ENCODE measurements around the gene UEVLD.
"Not testable (repeated sequence)": the region's sequence is repeated elsewhere in the genome, so short reads cannot be mapped to it uniquely, and the experiment has no call there.

UEVLD gene

GRCh38 chr11:18615628-18616392 lies 27.3 kb upstream of the UEVLD start:
- 92 to 97% methylated on average over 9 to 10 of the region's 11 CpGs for WGBS, 2 experiments (ENCODE audit: insufficient coverage in 2 of 2)
- Histone ChIP-seq H3K27ac (ENCODE audit: low read depth, low read length, severe bottlenecking) (no peak overlapping the region), H3K9me3 (ENCODE audit: control insufficient read depth, low read length) (no peaks in the 10 kb centered on the region), H3K4me1 (ENCODE audit: control insufficient read depth, insufficient read depth, low read length, poor library complexity, severe bottlenecking) (no peaks in the 10 kb centered on the region), H3K36me3 (ENCODE audit: control insufficient read depth, insufficient read depth, low read length) (peaks cover 39% of the 10 kb centered on the region), H3K4me3 (ENCODE audit: extremely low read depth, insufficient read depth, low read length, poor library complexity, severe bottlenecking) (no peak overlapping the region)

- Histone ChIP-seq H3K36me3 (ENCODE audit: control insufficient read depth, insufficient read depth, low read length) (peaks cover 51% of the 10 kb centered on the region), H3K4me3 (ENCODE audit: extremely low read depth, insufficient read depth, low read length, poor library complexity, severe bottlenecking) (no peak overlapping the region), H3K9me3 (ENCODE audit: control insufficient read depth, low read length) (no peaks in the 10 kb centered on the region), H3K4me1 (ENCODE audit: control insufficient read depth, insufficient read depth, low read length, poor library complexity, severe bottlenecking) (no peaks in the 10 kb centered on the region), H3K27ac (ENCODE audit: low read depth, low read length, severe bottlenecking) (no peak overlapping the region)
- 84 to 86% methylated on average over 8 to 10 of the region's 10 CpGs for WGBS, 2 experiments (ENCODE audit: insufficient coverage in 2 of 2)
Measured at GRCh38 chr11:18614667-18615066, 26.1 kb upstream of the UEVLD start.

GRCh38 chr11:18612394-18612793 lies 23.9 kb upstream of the UEVLD start:
- Histone ChIP-seq H3K36me3 (ENCODE audit: control insufficient read depth, insufficient read depth, low read length) (peaks cover 71% of the 10 kb centered on the region), H3K4me1 (ENCODE audit: control insufficient read depth, insufficient read depth, low read length, poor library complexity, severe bottlenecking) (no peaks in the 10 kb centered on the region), H3K9me3 (ENCODE audit: control insufficient read depth, low read length) (no peaks in the 10 kb centered on the region), H3K4me3 (ENCODE audit: extremely low read depth, insufficient read depth, low read length, poor library complexity, severe bottlenecking) (no peak overlapping the region), H3K27ac (ENCODE audit: low read depth, low read length, severe bottlenecking) (no peak overlapping the region)
- 100% methylated on average over 1 of the region's 4 CpGs; no CpG with 5 or more reads in 1 of the 2 experiments for whole genome bisulfite sequencing, 2 experiments (ENCODE audit: insufficient coverage in 2 of 2)

GRCh38 chr11:18611196-18611595 lies 22.7 kb upstream of the UEVLD start:
- Histone ChIP-seq H3K4me3 (ENCODE audit: extremely low read depth, insufficient read depth, low read length, poor library complexity, severe bottlenecking) (no peak overlapping the region), H3K27ac (ENCODE audit: low read depth, low read length, severe bottlenecking) (no peak overlapping the region), H3K9me3 (ENCODE audit: control insufficient read depth, low read length) (no peaks in the 10 kb centered on the region), H3K36me3 (ENCODE audit: control insufficient read depth, insufficient read depth, low read length) (peaks cover 77% of the 10 kb centered on the region), H3K4me1 (ENCODE audit: control insufficient read depth, insufficient read depth, low read length, poor library complexity, severe bottlenecking) (no peaks in the 10 kb centered on the region)
- WGBS, 2 experiments (ENCODE audit: insufficient coverage in 2 of 2), result no CpG with 5 or more reads among the region's 2 CpGs

GRCh38 chr11:18608376-18608775 lies 19.8 kb upstream of the UEVLD start:
- peaks cover 66% of the 10 kb centered on the region for H3K36me3 ChIP-seq (ENCODE audit: control insufficient read depth, insufficient read depth, low read length)
- no peaks in the 10 kb centered on the region for H3K9me3 ChIP-seq (ENCODE audit: control insufficient read depth, low read length)
- no peak overlapping the region for H3K4me3 ChIP-seq (ENCODE audit: extremely low read depth, insufficient read depth, low read length, poor library complexity, severe bottlenecking)
- WGBS, 2 experiments (ENCODE audit: insufficient coverage in 2 of 2), result 92% methylated on average over 2 of the region's 3 CpGs; no CpG with 5 or more reads in 1 of the 2 experiments
- H3K4me1 ChIP-seq (ENCODE audit: control insufficient read depth, insufficient read depth, low read length, poor library complexity, severe bottlenecking), result no peaks in the 10 kb centered on the region
- H3K27ac ChIP-seq (ENCODE audit: low read depth, low read length, severe bottlenecking), result no peak overlapping the region

- Histone ChIP-seq H3K4me3 (ENCODE audit: extremely low read depth, insufficient read depth, low read length, poor library complexity, severe bottlenecking) (no peak overlapping the region), H3K27ac (ENCODE audit: low read depth, low read length, severe bottlenecking) (no peak overlapping the region), H3K9me3 (ENCODE audit: control insufficient read depth, low read length) (no peaks in the 10 kb centered on the region), H3K4me1 (ENCODE audit: control insufficient read depth, insufficient read depth, low read length, poor library complexity, severe bottlenecking) (no peaks in the 10 kb centered on the region), H3K36me3 (ENCODE audit: control insufficient read depth, insufficient read depth, low read length) (peaks cover 32% of the 10 kb centered on the region)
- 100% methylated on average over 2 to 3 of the region's 4 CpGs for WGBS, 2 experiments (ENCODE audit: insufficient coverage in 2 of 2)
Measured at GRCh38 chr11:18600915-18601569, 12.5 kb upstream of the UEVLD start.

GRCh38 chr11:18599739-18600230 lies 11.3 kb upstream of the UEVLD start, which contains the start of gene MISFA:
Gene MISFA, plus strand, starts transcription at chr11:18599789. Its CDS starts 140 bp downstream, at chr11:18599929.
- H3K27ac ChIP-seq (ENCODE audit: low read depth, low read length, severe bottlenecking), result no peak within 1 kb of the TSS
- no peak within 1 kb of the TSS for H3K4me3 ChIP-seq (ENCODE audit: extremely low read depth, insufficient read depth, low read length, poor library complexity, severe bottlenecking)
- H3K9me3 ChIP-seq (ENCODE audit: control insufficient read depth, low read length), result no peaks in the 10 kb centered on the region
- H3K36me3 ChIP-seq (ENCODE audit: control insufficient read depth, insufficient read depth, low read length), result peaks cover 41% of the 10 kb centered on the region
- no peaks in the 10 kb centered on the region for H3K4me1 ChIP-seq (ENCODE audit: control insufficient read depth, insufficient read depth, low read length, poor library complexity, severe bottlenecking)
- 94 to 97% methylated on average over 6 of the region's 7 CpGs for WGBS, 2 experiments (ENCODE audit: insufficient coverage in 2 of 2)

GRCh38 chr11:18594999-18595749 lies 6.6 kb upstream of the UEVLD start:
- WGBS, 2 experiments (ENCODE audit: insufficient coverage in 2 of 2), result 66 to 73% methylated on average over 4 of the region's 5 CpGs
- Histone ChIP-seq H3K36me3 (ENCODE audit: control insufficient read depth, insufficient read depth, low read length) (peaks cover 26% of the 10 kb centered on the region), H3K4me1 (ENCODE audit: control insufficient read depth, insufficient read depth, low read length, poor library complexity, severe bottlenecking) (peaks cover 7% of the 10 kb centered on the region), H3K27ac (ENCODE audit: low read depth, low read length, severe bottlenecking) (no peak overlapping the region), H3K4me3 (ENCODE audit: extremely low read depth, insufficient read depth, low read length, poor library complexity, severe bottlenecking) (no peak overlapping the region), H3K9me3 (ENCODE audit: control insufficient read depth, low read length) (no peaks in the 10 kb centered on the region)

GRCh38 chr11:18594088-18594487 lies 5.6 kb upstream of the UEVLD start:
- H3K36me3 ChIP-seq (ENCODE audit: control insufficient read depth, insufficient read depth, low read length), result peaks cover 26% of the 10 kb centered on the region
- 100% methylated on average over 1 of the region's 5 CpGs; no CpG with 5 or more reads in 1 of the 2 experiments for WGBS, 2 experiments (ENCODE audit: insufficient coverage in 2 of 2)
- H3K27ac ChIP-seq (ENCODE audit: low read depth, low read length, severe bottlenecking); H3K9me3 ChIP-seq (ENCODE audit: control insufficient read depth, low read length); H3K4me3 ChIP-seq (ENCODE audit: extremely low read depth, insufficient read depth, low read length, poor library complexity, severe bottlenecking); H3K4me1 ChIP-seq (ENCODE audit: control insufficient read depth, insufficient read depth, low read length, poor library complexity, severe bottlenecking): not testable (repeated sequence)

GRCh38 chr11:18590571-18590970 lies 2.0 kb upstream of the UEVLD start:
- H3K4me1 ChIP-seq (ENCODE audit: control insufficient read depth, insufficient read depth, low read length, poor library complexity, severe bottlenecking), result peaks cover 12% of the 10 kb centered on the region
- H3K9me3 ChIP-seq (ENCODE audit: control insufficient read depth, low read length), result no peaks in the 10 kb centered on the region
- H3K4me3 ChIP-seq (ENCODE audit: extremely low read depth, insufficient read depth, low read length, poor library complexity, severe bottlenecking), result no peak overlapping the region
- WGBS, 2 experiments (ENCODE audit: insufficient coverage in 2 of 2), result 73 to 83% methylated on average over 1 to 2 of the region's 2 CpGs
- H3K27ac ChIP-seq (ENCODE audit: low read depth, low read length, severe bottlenecking), result no peak overlapping the region
- peaks cover 9% of the 10 kb centered on the region for H3K36me3 ChIP-seq (ENCODE audit: control insufficient read depth, insufficient read depth, low read length)
